Right cardiac atrium (tissue), 5 donors: Measurements from ENCODE around the gene INTS1. TPM values are rescaled to one million over a fixed set of nuclear protein-coding genes. Genes with fewer than 3 reads are reported as not detected.

Experiments used
- ATAC-seq, 2 donors: fragments of 200-7000 bp; cut with Tn5 transposase; one replicate each; pipeline versions ENCODE4 v1.8.0 to v1.9.1; 2020; ENCODE audit warnings: moderate library complexity in 2 of 2, mild to moderate bottlenecking in 1 of 2
- DNase-seq, 3 donors: peaks; one replicate each; pipeline ENCODE4 v3.0.0-alpha.2; 2020
- H3K27ac ChIP-seq: one replicate; pipeline ENCODE4 v1.5.1; 2013; ENCODE audit warnings: mild to moderate bottlenecking, low read length, control low read depth, moderate library complexity
- H3K27me3 ChIP-seq: one replicate; pipeline ENCODE4 v1.6.1; 2013; ENCODE audit not compliant: control insufficient read depth, insufficient read depth
- H3K4me1 ChIP-seq: one replicate; pipeline ENCODE4 v1.6.1; 2013; ENCODE audit warnings: low read length; ENCODE audit not compliant: control insufficient read depth, insufficient read depth
- H3K4me3 ChIP-seq: one replicate; pipeline ENCODE4 v1.5.1; 2013; ENCODE audit warnings: low read length, control low read depth
- H3K9me3 ChIP-seq: one replicate; pipeline ENCODE4 v1.6.1; 2013; ENCODE audit warnings: low read length; ENCODE audit not compliant: control insufficient read depth
- whole genome bisulfite sequencing: extraction: QIAGEN DNeasy Blood & Tissue Kit; methylation state at CpG from one replicate; pipeline ENCODE4 v1.1.7; 2013; 5-methylcytosine and 5-hydroxymethylcytosine counted together
- intact Hi-C, 4 donors: fragments of 100-400 bp; cut with DNase I; formaldehyde crosslinking; loops; one replicate each; pipeline versions ENCODE4 v1.11.0 to v1.14.0; 2022 to 2023
- polyA plus RNA-seq: library from polyadenylated mRNA; stranded (reverse); fragments of 200-250 nt; gene quantifications from one replicate; pipeline ENCODE4 v1.2.3, GENCODE V29; 2013
- total RNA-seq, 4 donors: library from RNA; stranded (reverse); fragmentation: NEBNext Ultra II Directional; extraction: Animal tissue kit (Norgen Biotek cat#: 25700); gene quantifications; one replicate each; pipeline ENCODE4 v1.2.1, GENCODE V29; 2021
- donor health status: healthy with polysubstance abuse.
- donor health status: DM: no; HTN: yes; CAD: no.
- donor health status: DM: no; HTN: no; CAD: no.
- donor health status: DM: no; HTN: yes; CAD: no; lungs with severe emphysema.
- donor health status: DM: yes; HTN: yes; CAD: no.

INTS1 gene
- total and polyA plus RNA-seq, 5 donors = 30.6 to 48.3 (median 45.6) TPM

- no peak for ATAC-seq
- Histone ChIP-seq H3K4me1 (no peaks in the 10 kb centered on the region), H3K4me3 (no peak overlapping the region), H3K27ac (no peak overlapping the region), H3K9me3 (no peaks in the 10 kb centered on the region), H3K27me3 (no peaks in the 10 kb centered on the region)
- intact Hi-C loops = no loop called here
- 89% methylated on average over 22 of the region's 22 CpGs for WGBS
- no peak for DNase-seq
These were observed 21.1 kb downstream of the INTS1 start for GRCh38 chr7:1483079-1483478.

DNA sequence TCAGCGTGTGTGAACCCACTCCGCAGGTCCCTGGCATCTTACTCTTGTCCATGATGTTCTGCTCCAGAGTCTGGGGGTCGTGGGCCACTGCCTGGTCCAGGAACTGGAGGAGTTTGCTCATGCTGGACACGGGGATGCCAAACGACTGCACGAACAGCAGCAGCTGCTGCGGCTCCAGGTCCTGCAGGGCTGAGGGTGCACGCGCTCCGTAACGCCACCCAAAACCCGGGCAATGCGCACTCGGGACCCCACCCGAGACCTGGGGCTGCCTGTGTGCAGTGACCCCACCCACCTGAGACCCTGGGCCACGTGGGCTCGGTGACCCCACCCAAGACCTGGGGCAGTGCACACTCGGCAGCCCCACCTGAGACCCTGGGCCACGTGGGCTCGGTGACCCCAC is 22.9 kb downstream of the INTS1 start:
- H3K9me3 ChIP-seq = no peaks in the 10 kb centered on the region
- H3K27ac ChIP-seq = no peak overlapping the region
- ATAC-seq (no peak), DNase-seq (no peak)
- H3K4me3 ChIP-seq = no peak overlapping the region
- no peaks in the 10 kb centered on the region for H3K4me1 ChIP-seq
- 91% methylated on average over 20 of the region's 20 CpGs for WGBS
- intact Hi-C loops = no loop called here
- no peaks in the 10 kb centered on the region for H3K27me3 ChIP-seq

DNA sequence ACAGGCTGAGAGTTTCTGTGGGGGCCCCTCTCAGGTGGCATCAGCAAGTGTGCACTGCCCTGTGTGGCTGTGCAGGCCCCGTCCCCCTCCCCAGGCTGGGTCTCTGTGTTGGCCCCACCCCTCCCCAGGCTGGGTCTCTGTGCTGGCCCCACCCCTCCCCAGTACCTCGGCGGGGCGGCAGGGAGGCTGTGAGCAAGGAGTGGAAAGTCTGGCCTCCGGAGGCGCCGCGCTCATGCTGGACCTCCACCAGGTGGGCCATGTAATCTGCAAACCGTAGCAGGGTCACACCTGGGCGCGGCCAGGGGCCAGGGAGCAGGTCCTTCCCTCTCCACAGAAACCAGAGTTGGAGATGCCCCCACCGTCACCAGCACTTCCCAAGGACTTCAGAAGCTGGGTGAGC is 23.5 kb downstream of the INTS1 start:
- Histone ChIP-seq H3K27ac (no peak overlapping the region), H3K4me3 (no peak overlapping the region), H3K4me1 (no peaks in the 10 kb centered on the region), H3K9me3 (no peaks in the 10 kb centered on the region), H3K27me3 (no peaks in the 10 kb centered on the region)
- no peak for DNase-seq
- ATAC-seq = no peak
- WGBS = 84% methylated on average over 12 of the region's 12 CpGs
- intact Hi-C loops = no loop called here

DNA sequence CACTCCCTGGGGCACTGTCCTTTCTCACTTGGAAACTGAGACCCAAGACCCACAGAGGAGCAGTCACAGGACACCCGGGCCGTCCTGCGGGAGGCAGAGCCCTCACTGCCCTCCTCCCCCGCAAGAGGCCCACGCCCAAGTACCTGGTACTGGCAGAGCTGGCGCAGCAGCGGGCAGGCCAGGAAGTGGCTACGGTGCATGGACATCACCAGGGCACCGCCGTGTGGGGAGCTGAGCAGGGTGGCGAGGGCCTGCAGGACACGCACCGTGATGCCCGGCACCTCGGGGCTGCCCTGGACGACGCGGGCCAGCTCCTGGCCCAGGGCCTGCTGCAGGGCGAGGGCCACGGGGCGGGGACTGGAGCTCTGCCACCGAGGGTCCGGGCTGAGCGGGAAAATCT is 24.9 kb downstream of the INTS1 start:
- Histone ChIP-seq H3K4me1 (no peaks in the 10 kb centered on the region), H3K9me3 (no peaks in the 10 kb centered on the region), H3K27ac (no peak overlapping the region), H3K27me3 (no peaks in the 10 kb centered on the region), H3K4me3 (no peak overlapping the region)
- ATAC-seq (no peak), DNase-seq (no peak)
- WGBS = 87% methylated on average over 24 of the region's 24 CpGs
- intact Hi-C loops = loop anchor here in 3 of 4 donors (5.0 to 10.0 kb wide), 2 partner anchors 47 to 254 kb away; no protein-coding TSS in a partner anchor

DNA sequence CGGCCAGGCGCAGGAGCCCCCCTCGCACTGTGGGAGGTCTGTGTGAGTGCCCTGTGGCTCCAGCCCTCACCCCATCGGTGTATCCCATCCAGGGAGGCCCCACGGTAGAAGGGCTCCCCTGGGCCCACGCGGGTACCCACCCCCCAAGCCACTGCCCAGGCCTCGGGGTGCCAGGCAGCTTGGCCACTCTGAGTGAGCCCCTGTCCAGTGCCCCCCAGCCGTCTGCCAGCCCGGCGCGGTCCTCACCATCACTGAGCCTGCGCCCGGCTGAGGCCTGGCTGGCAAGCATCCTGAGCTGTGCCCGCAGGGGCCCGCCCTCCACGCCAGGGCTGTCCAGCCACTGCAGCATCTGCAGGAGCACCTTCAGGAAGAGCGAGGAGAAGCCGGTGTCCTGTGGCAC is 25.7 kb downstream of the INTS1 start:
- no peaks in the 10 kb centered on the region for H3K9me3 ChIP-seq
- H3K4me1 ChIP-seq = no peaks in the 10 kb centered on the region
- H3K4me3 ChIP-seq = no peak overlapping the region
- no peak for ATAC-seq
- 94% methylated on average over 19 of the region's 19 CpGs for WGBS
- no peak overlapping the region for H3K27ac ChIP-seq
- H3K27me3 ChIP-seq = no peaks in the 10 kb centered on the region
- no peak for DNase-seq
- intact Hi-C loops = loop anchor here in 3 of 4 donors (5.0 to 10.0 kb wide), 2 partner anchors 46 to 254 kb away; no protein-coding TSS in a partner anchor

DNA sequence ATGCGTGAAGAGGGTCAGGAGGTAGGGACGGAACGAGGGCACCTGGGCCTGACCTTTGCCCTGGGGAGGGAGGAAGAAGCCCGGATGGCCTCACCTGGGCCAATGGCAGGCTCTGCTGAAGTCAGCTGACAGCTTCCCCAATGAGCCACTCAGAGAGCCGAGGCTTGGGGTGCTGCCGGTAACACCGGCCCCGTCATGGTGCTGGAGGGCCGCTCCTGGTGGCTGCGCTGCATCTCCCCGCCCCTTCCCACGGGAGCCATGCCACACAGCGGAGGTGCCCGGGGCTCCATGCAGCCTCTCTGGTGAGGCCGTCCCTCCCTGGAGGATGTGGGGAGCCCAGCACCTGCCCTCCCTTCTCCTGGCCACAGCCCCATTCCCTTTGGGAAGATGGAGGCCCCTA is 27.3 kb downstream of the INTS1 start:
- Histone ChIP-seq H3K4me1 (no peaks in the 10 kb centered on the region), H3K27me3 (no peaks in the 10 kb centered on the region), H3K27ac (no peak overlapping the region), H3K9me3 (no peaks in the 10 kb centered on the region), H3K4me3 (no peak overlapping the region)
- WGBS = 90% methylated on average over 15 of the region's 15 CpGs
- ATAC-seq = no peak
- no peak for DNase-seq
- intact Hi-C loops = loop anchor here in 3 of 4 donors (5.0 to 10.0 kb wide), 2 partner anchors 45 to 252 kb away; no protein-coding TSS in a partner anchor

DNA sequence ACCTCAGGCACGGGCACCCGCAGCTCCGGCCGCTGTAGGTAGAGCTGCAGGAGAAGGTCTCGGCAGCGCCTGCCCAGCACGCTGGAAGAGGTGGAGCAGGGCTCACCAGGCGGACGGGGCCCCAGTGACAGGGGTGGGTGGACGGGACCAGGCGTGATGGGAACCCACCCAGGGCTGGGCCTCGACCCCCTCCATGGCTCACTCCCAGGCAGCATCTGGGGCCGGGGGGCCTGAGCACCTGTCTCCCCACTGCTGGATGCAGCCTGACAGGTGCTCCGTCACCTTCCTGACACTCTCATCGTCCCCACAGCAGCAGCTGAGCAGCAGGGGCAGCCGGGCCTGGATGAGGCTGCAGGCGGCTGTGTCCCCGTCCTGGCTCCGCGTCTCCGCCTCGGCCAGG is 28.2 kb downstream of the INTS1 start:
- intact Hi-C loops = loop anchor here in 3 of 4 donors (5.0 to 10.0 kb wide), 2 partner anchors 44 to 251 kb away; no protein-coding TSS in a partner anchor

GRCh38 chr7:1475393-1475792 is 28.8 kb downstream of the INTS1 start:
- DNase-seq (no peak), ATAC-seq (no peak)
- Histone ChIP-seq H3K27ac (no peak overlapping the region), H3K9me3 (no peaks in the 10 kb centered on the region), H3K4me3 (no peak overlapping the region), H3K27me3 (no peaks in the 10 kb centered on the region), H3K4me1 (no peaks in the 10 kb centered on the region)
- WGBS = 91% methylated on average over 17 of the region's 17 CpGs
- intact Hi-C loops = loop anchor here in 3 of 4 donors (5.0 to 10.0 kb wide), 2 partner anchors 43 to 251 kb away; no protein-coding TSS in a partner anchor

More for the DNA sequence above, 28.2 kb downstream of the INTS1 start:
- Histone ChIP-seq H3K9me3 (no peaks in the 10 kb centered on the region), H3K4me1 (no peaks in the 10 kb centered on the region), H3K4me3 (no peak overlapping the region), H3K27me3 (no peaks in the 10 kb centered on the region), H3K27ac (no peak overlapping the region)
- no peak for DNase-seq
- 92% methylated on average over 22 of the region's 22 CpGs for WGBS
- ATAC-seq = no peak

GRCh38 chr7:1474736-1475135 is 29.5 kb downstream of the INTS1 start:
- 75% methylated on average over 24 of the region's 24 CpGs for WGBS

DNA sequence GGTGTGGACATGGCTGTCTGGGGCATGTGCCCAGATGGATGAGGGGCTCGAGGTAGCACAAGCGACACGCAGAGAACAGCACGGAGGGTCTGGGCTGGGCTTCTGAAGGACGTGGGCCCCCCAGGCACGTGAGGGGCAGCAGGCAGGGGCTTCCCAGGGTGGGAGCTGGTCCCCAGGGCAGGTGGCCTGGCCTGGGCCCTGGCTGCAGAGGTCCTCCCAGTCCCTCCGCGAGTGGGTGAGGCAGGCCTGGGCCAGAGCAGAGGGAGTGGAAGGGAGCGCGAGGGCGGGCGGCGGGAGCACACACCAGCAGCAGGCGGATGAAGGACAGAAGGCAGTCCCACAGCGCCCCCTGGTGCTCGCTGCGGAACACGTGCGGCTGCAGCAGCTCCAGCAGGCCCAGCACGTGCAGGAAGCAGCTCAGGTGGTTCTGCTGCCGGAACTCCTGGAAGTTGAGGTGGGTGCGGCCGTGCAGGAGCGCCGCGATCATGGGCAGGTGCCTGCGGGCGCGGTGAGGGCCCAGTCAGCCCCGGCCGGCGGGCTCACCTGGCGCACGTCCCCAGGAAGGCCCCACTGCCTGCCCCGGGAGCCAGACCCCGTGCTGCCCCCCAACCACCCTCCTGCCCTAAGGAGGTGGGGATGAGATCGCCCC is 30.2 kb downstream of the INTS1 start:
- Histone ChIP-seq H3K4me3 (no peak overlapping the region), H3K4me1 (no peaks in the 10 kb centered on the region), H3K27ac (no peak overlapping the region), H3K27me3 (no peaks in the 10 kb centered on the region), H3K9me3 (no peaks in the 10 kb centered on the region)
- intact Hi-C loops = loop anchor here in 3 of 4 donors (5.0 to 10.0 kb wide), 2 partner anchors 247 to 249 kb away; no protein-coding TSS in a partner anchor
- peak; percentile 88 to 95 (median 95) for DNase-seq
- WGBS = 30% methylated on average over 37 of the region's 37 CpGs
- peak; percentile 57 to 76 for ATAC-seq

More at GRCh38 chr7:1474736-1475135, 29.5 kb downstream of the INTS1 start:
- Histone ChIP-seq H3K27me3 (no peaks in the 10 kb centered on the region), H3K9me3 (no peaks in the 10 kb centered on the region), H3K4me1 (no peaks in the 10 kb centered on the region), H3K4me3 (no peak overlapping the region), H3K27ac (no peak overlapping the region)
- ATAC-seq (no peak), DNase-seq (no peak)
- intact Hi-C loops = loop anchor here in 3 of 4 donors (5.0 to 10.0 kb wide), 3 partner anchors 42 to 250 kb away; no protein-coding TSS in a partner anchor

- intact Hi-C loops = loop anchor here in 3 of 4 donors (5.0 to 10.0 kb wide), 2 partner anchors 244 to 246 kb away; no protein-coding TSS in a partner anchor
- ATAC-seq = no peak
- 93% methylated on average over 21 of the region's 21 CpGs for WGBS
These were observed 33.3 kb downstream of the INTS1 start for GRCh38 chr7:1470901-1471300.

More at GRCh38 chr7:1470901-1471300, 33.3 kb downstream of the INTS1 start:
- Histone ChIP-seq H3K27me3 (no peaks in the 10 kb centered on the region), H3K27ac (no peak overlapping the region), H3K9me3 (no peaks in the 10 kb centered on the region), H3K4me3 (no peak overlapping the region), H3K4me1 (no peaks in the 10 kb centered on the region)
- no peak for DNase-seq
